WERI-Rb-1 (cell line): ENCODE data around the gene PHPT1.

Experiments used
- DNase-seq: peaks from one replicate; pipeline ENCODE4 v3.0.0-alpha.2; 2020
- H3K27ac ChIP-seq: fragments of 250-450 bp; sonication (Bioruptor Pico); 2 replicates; pipeline ENCODE4 v1.5.1; 2020; ENCODE audit warnings: mild to moderate bottlenecking, moderate library complexity
- H3K27me3 ChIP-seq: fragments of 250-450 bp; sonication (Bioruptor Pico); 2 replicates; pipeline ENCODE4 v1.5.1; 2021; ENCODE audit warnings: mild to moderate bottlenecking, low read depth, moderate library complexity; ENCODE audit not compliant: insufficient read depth, severe bottlenecking
- H3K36me3 ChIP-seq: fragments of 250-450 bp; sonication (Bioruptor Pico); 2 replicates; pipeline ENCODE4 v1.5.1; 2020; ENCODE audit warnings: mild to moderate bottlenecking, moderate library complexity
- H3K4me3 ChIP-seq: 2 replicates; pipeline ENCODE4 v1.5.1; 2011; ENCODE audit warnings: low read depth, mild to moderate bottlenecking, control low read depth, low read length
- H3K9me3 ChIP-seq: fragments of 250-450 bp; sonication (Bioruptor Pico); 2 replicates; pipeline ENCODE4 v1.5.1; 2021; ENCODE audit warnings: mild to moderate bottlenecking, moderate library complexity; ENCODE audit not compliant: severe bottlenecking
- CTCF ChIP-seq: IDR thresholded peaks from 2 replicates; pipeline ENCODE4 v1.5.1; 2011; ENCODE audit warnings: low read depth, mild to moderate bottlenecking, control low read depth, inconsistent platforms, low read length

Gene PHPT1

GRCh38 chr9:136888454-136888853 is 39.2 kb downstream of the PHPT1 start:
- DNase-seq: no peak

GRCh38 chr9:136889858-136890257 is 40.6 kb downstream of the PHPT1 start:
- no peaks in the 10 kb centered on the region for H3K27me3 ChIP-seq
- no peak overlapping the region for H3K27ac ChIP-seq
- no peaks in the 10 kb centered on the region for H3K9me3 ChIP-seq
- H3K36me3 ChIP-seq: peaks cover 54% of the 10 kb centered on the region
- DNase-seq: no peak
- no peak overlapping the region for H3K4me3 ChIP-seq
- TF ChIP-seq CTCF: no peak

More at GRCh38 chr9:136888454-136888853, 39.2 kb downstream of the PHPT1 start:
- TF ChIP-seq CTCF: no peak
- Histone ChIP-seq H3K27ac (no peak overlapping the region), H3K36me3 (peaks cover 48% of the 10 kb centered on the region), H3K4me3 (no peak overlapping the region), H3K27me3 (no peaks in the 10 kb centered on the region), H3K9me3 (no peaks in the 10 kb centered on the region)

DNA sequence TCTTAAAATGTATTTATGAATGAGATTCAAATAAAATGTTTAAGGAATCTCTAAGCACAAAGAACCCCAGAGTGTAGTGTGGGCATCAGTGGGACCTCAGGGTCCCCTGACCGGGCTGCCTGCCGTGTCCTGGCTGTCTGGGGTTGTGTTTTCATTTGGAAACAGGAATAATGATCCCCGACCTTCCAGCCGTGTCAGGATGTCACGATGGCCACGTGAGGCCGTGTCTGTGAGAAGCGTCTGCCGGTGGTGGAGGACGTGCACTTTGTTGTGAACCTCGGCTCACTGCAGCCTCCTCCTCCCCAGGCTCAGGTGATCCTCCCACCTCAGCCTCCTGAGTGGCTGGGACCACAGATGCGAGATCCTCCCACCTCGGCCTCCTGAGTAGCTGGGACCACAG is 41.5 kb downstream of the PHPT1 start:
- H3K27me3 ChIP-seq: no peaks in the 10 kb centered on the region
- H3K4me3 ChIP-seq: no peak overlapping the region
- no peak for DNase-seq
- TF ChIP-seq CTCF: no peak
- H3K36me3 ChIP-seq: peaks cover 58% of the 10 kb centered on the region
- H3K27ac ChIP-seq: no peak overlapping the region
- H3K9me3 ChIP-seq: no peaks in the 10 kb centered on the region

DNA sequence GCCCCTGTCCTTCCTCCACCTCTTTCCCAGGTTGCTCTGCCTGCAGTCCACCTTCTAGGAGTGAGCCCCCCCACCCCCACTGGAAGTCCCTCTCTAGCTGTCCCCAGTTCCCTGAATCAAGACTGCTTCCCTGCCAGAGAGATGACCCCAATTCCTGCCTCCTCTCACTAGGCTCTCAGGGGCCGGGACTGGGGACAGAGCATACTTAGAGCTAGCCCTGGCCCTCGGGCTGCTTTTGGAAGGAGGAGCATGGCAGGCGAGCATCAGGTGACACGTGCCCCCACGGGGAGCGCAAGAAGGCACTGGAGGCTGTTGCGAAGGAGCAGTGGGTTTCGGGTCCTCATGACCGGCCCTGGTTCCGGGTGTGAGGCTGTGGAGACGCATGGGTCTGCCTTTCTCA is 46.8 kb downstream of the PHPT1 start:
- no peak for TF ChIP-seq CTCF
- no peak overlapping the region for H3K4me3 ChIP-seq
- H3K27ac ChIP-seq: no peak overlapping the region

GRCh38 chr9:136898483-136899100 is 49.4 kb downstream of the PHPT1 start:
- Histone ChIP-seq H3K27me3 (no peaks in the 10 kb centered on the region), H3K27ac (no peak overlapping the region), H3K9me3 (no peaks in the 10 kb centered on the region), H3K4me3 (no peak overlapping the region), H3K36me3 (peaks cover 65% of the 10 kb centered on the region)
- no peak for TF ChIP-seq CTCF
- no peak for DNase-seq

More for the DNA sequence above, 46.8 kb downstream of the PHPT1 start:
- H3K36me3 ChIP-seq: peaks cover 66% of the 10 kb centered on the region
- H3K27me3 ChIP-seq: no peaks in the 10 kb centered on the region
- H3K9me3 ChIP-seq: no peaks in the 10 kb centered on the region
- DNase-seq: no peak

- Histone ChIP-seq H3K9me3 (no peaks in the 10 kb centered on the region), H3K36me3 (peaks cover 68% of the 10 kb centered on the region), H3K27me3 (no peaks in the 10 kb centered on the region), H3K27ac (no peak overlapping the region), H3K4me3 (no peak overlapping the region)
- no peak for DNase-seq
- TF ChIP-seq CTCF: no peak
These were observed 50.0 kb downstream of the PHPT1 start for GRCh38 chr9:136899196-136899595.
